ENCODE results near the gene IKZF1. TPM values are rescaled to one million over a fixed set of nuclear protein-coding genes. Genes with fewer than 3 reads are reported as not detected.

Gene IKZF1
- total RNA-seq, 1 donor from 2014 or later, result 0.86 TPM

GRCh38 chr7:50355817-50356178 lies 51.3 kb downstream of the IKZF1 start:
- Histone ChIP-seq H3K36me3 (ENCODE audit: insufficient read depth, low read length) (no peaks in the 10 kb centered on the region), H3K4me3 (ENCODE audit: insufficient read depth, low read depth, low read length) (no peak overlapping the region), H3K79me2 (ENCODE audit: insufficient read depth, low read length) (no peaks in the 10 kb centered on the region), H3K9me3 (ENCODE audit: insufficient read depth, low read depth, low read length) (no peaks in the 10 kb centered on the region), H3K4me1 (ENCODE audit: insufficient read depth, low read length) (no peaks in the 10 kb centered on the region), H3K27ac (ENCODE audit: low read depth, low read length) (no peak overlapping the region), H2AFZ (ENCODE audit: low read depth, low read length) (no peak overlapping the region), H3K4me2 (ENCODE audit: low read length) (no peak overlapping the region), H3K9ac (ENCODE audit: low read length) (no peak overlapping the region), H4K20me1 (ENCODE audit: insufficient read depth, low read length) (no peaks in the 10 kb centered on the region), H3K27me3 (ENCODE audit: insufficient read depth, low read length) (no peaks in the 10 kb centered on the region)
- no peaks in the 10 kb centered on the region for H3K36me3 Mint-ChIP-seq (ENCODE audit: low read depth, unreplicated experiment)
- TF ChIP-seq EZH2 (IDR thresholded peaks at IDR 0.05; ENCODE audit: insufficient read depth, low read length), result no peak
- TF ChIP-seq CTCF (IDR thresholded peaks at IDR 0.05; ENCODE audit: insufficient read depth, low read depth, low read length), result no peak
- peaks cover 10% of the 10 kb centered on the region for H3K27me3 Mint-ChIP-seq (ENCODE audit: low read depth, unreplicated experiment)
- no peaks in the 10 kb centered on the region for H3K9me3 Mint-ChIP-seq (ENCODE audit: unreplicated experiment)
- no peak overlapping the region for H3K4me3 Mint-ChIP-seq (ENCODE audit: unreplicated experiment)
- DNase-seq (ENCODE audit: low read depth), result no peak
- FAIRE-seq, result no peak
- no peak overlapping the region for H3K27ac Mint-ChIP-seq (ENCODE audit: unreplicated experiment)
- H3K4me1 Mint-ChIP-seq (ENCODE audit: low read depth, unreplicated experiment), result peaks cover 17% of the 10 kb centered on the region

DNA sequence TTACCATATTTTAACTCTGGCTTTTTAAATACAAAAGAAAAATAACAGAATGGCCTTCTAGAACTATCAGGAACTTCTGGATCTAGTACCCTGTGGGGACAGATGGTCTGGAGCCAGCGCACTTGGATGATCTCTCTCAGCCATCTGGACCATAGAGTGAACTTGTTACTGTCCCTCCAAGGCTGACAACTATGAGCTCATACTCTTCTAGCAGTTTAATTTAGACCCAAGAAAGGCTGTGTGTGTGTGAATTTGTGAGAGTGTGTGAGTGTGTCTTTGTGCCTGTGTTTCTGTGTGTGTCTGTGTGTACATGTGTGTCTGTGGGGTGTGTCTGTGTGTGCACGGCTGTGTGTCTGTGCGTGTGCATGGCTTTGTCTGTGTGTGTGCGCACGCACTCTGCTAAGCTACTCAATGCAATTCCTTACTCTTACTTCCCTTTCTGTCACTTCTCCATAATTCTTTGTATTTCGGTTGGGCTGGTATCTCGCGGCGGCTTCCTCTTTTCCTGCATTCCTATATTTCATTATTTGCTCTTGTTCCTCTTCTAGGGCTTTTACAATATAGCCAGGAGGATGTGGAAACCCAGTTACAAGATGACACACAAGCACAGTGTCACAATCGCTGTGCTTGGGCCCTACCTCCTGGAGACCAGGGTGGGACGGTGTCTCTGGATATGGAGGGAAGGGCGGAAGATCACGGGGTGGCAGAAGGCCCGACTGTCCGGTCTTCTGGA lies 51.9 kb downstream of the IKZF1 start:
- H3K79me2 ChIP-seq (ENCODE audit: insufficient read depth, low read length), result no peaks in the 10 kb centered on the region
- no peak overlapping the region for H3K27ac Mint-ChIP-seq (ENCODE audit: unreplicated experiment)
- peaks cover 18% of the 10 kb centered on the region for H3K4me1 Mint-ChIP-seq (ENCODE audit: low read depth, unreplicated experiment)
- H3K4me2 ChIP-seq (ENCODE audit: low read length), result no peak overlapping the region
- no peak overlapping the region for H3K9ac ChIP-seq (ENCODE audit: low read length)
- H2AFZ ChIP-seq (ENCODE audit: low read depth, low read length), result no peak overlapping the region
- H4K20me1 ChIP-seq (ENCODE audit: insufficient read depth, low read length), result no peaks in the 10 kb centered on the region
- no peaks in the 10 kb centered on the region for H3K36me3 ChIP-seq (ENCODE audit: insufficient read depth, low read length)
- H3K9me3 ChIP-seq (ENCODE audit: insufficient read depth, low read depth, low read length), result no peaks in the 10 kb centered on the region
- H3K4me3 ChIP-seq (ENCODE audit: insufficient read depth, low read depth, low read length), result no peak overlapping the region
- H3K27me3 ChIP-seq (ENCODE audit: insufficient read depth, low read length), result no peaks in the 10 kb centered on the region
- peaks cover 8% of the 10 kb centered on the region for H3K27me3 Mint-ChIP-seq (ENCODE audit: low read depth, unreplicated experiment)
- DNase-seq (ENCODE audit: low read depth) (no peak), FAIRE-seq (no peak)
- H3K4me1 ChIP-seq (ENCODE audit: insufficient read depth, low read length), result no peaks in the 10 kb centered on the region
- H3K27ac ChIP-seq (ENCODE audit: low read depth, low read length), result no peak overlapping the region
- H3K4me3 Mint-ChIP-seq (ENCODE audit: unreplicated experiment), result no peak overlapping the region
- TF ChIP-seq CTCF (IDR thresholded peaks at IDR 0.05; ENCODE audit: insufficient read depth, low read depth, low read length) (no peak), EZH2 (IDR thresholded peaks at IDR 0.05; ENCODE audit: insufficient read depth, low read length) (no peak)
- H3K9me3 Mint-ChIP-seq (ENCODE audit: unreplicated experiment), result no peaks in the 10 kb centered on the region
- no peaks in the 10 kb centered on the region for H3K36me3 Mint-ChIP-seq (ENCODE audit: low read depth, unreplicated experiment)

DNA sequence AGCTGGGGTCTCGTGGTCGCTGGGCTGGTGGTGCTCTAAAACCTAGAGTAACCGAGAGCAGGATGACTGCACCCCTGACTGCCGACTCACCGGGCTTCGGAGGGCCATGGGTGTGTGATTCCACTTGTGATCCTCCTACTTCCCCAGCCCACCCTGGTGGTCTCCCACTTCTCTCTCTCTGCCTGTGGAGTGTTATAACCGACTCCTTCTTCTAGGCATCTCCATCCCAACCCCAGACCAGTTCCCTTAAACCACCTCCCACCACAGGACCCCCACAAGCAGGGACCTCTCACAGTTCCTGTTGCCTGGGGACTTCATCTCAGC lies 52.4 kb downstream of the IKZF1 start:
- DNase-seq (ENCODE audit: low read depth) (no peak), FAIRE-seq (no peak)
- Histone ChIP-seq H2AFZ (ENCODE audit: low read depth, low read length) (no peak overlapping the region), H3K79me2 (ENCODE audit: insufficient read depth, low read length) (no peaks in the 10 kb centered on the region), H3K9me3 (ENCODE audit: insufficient read depth, low read depth, low read length) (no peaks in the 10 kb centered on the region), H3K9ac (ENCODE audit: low read length) (no peak overlapping the region), H3K4me1 (ENCODE audit: insufficient read depth, low read length) (no peaks in the 10 kb centered on the region), H3K27me3 (ENCODE audit: insufficient read depth, low read length) (no peaks in the 10 kb centered on the region), H3K27ac (ENCODE audit: low read depth, low read length) (no peak overlapping the region), H3K36me3 (ENCODE audit: insufficient read depth, low read length) (no peaks in the 10 kb centered on the region), H3K4me2 (ENCODE audit: low read length) (no peak overlapping the region), H4K20me1 (ENCODE audit: insufficient read depth, low read length) (no peaks in the 10 kb centered on the region), H3K4me3 (ENCODE audit: insufficient read depth, low read depth, low read length) (no peak overlapping the region)
- H3K9me3 Mint-ChIP-seq (ENCODE audit: unreplicated experiment), result no peaks in the 10 kb centered on the region
- no peak overlapping the region for H3K27ac Mint-ChIP-seq (ENCODE audit: unreplicated experiment)
- TF ChIP-seq CTCF (IDR thresholded peaks at IDR 0.05; ENCODE audit: insufficient read depth, low read depth, low read length), result no peak
- TF ChIP-seq EZH2 (IDR thresholded peaks at IDR 0.05; ENCODE audit: insufficient read depth, low read length), result no peak
- peaks cover 18% of the 10 kb centered on the region for H3K4me1 Mint-ChIP-seq (ENCODE audit: low read depth, unreplicated experiment)
- H3K4me3 Mint-ChIP-seq (ENCODE audit: unreplicated experiment), result no peak overlapping the region
- no peaks in the 10 kb centered on the region for H3K36me3 Mint-ChIP-seq (ENCODE audit: low read depth, unreplicated experiment)
- H3K27me3 Mint-ChIP-seq (ENCODE audit: low read depth, unreplicated experiment), result peaks cover 8% of the 10 kb centered on the region
